Endothelial cell of umbilical vein (primary cell): ENCODE results near the gene FAM184B. TPM values are rescaled to one million over a fixed set of nuclear protein-coding genes. Genes with fewer than 3 reads are reported as not detected.

ENCODE experiments used
- BruUV-seq: library from RNA; stranded (reverse); fragments of 400-500 nt; replicated peaks from 2 replicates; lab custom pipeline; 2021; lab: Mats Ljungman, UMichigan
- CTCF ChIA-PET: fragments of 300-600, 350-600 bp; sonication (Branson Sonifier 250); formaldehyde crosslinking; loops from one replicate; lab custom pipeline; 2021; ENCODE audit warnings: antibody characterized with exemption, inconsistent platforms; lab: Charles Lee
- POLR2A ChIA-PET: fragments of 300-600, 350-600 bp; sonication (Branson Sonifier 250); formaldehyde crosslinking; loops from one replicate; lab custom pipeline; 2021; ENCODE audit warnings: antibody characterized with exemption, inconsistent platforms; lab: Charles Lee
- DNase-seq: peaks from one replicate; pipeline ENCODE4 v3.0.0-alpha.2; 2011; ENCODE audit warnings: low read depth, low spot score
- FAIRE-seq: peaks from 2 replicates; lab custom pipeline; 2011; peaks lifted over from hg19 to GRCh38; lab: Jason Lieb, UNC
- H2AFZ ChIP-seq: 2 replicates; pipeline ENCODE4 v1.6.0; 2012; ENCODE audit warnings: low read depth, low read length, control low read depth, inconsistent platforms
- H3K27ac ChIP-seq: 2 replicates; pipeline ENCODE4 v1.5.1; 2011; ENCODE audit warnings: low read depth, mild to moderate bottlenecking, control low read depth, low read length, moderate library complexity; ENCODE audit not compliant: insufficient read depth
- H3K27me3 ChIP-seq, 2 experiments: 2 replicates each; pipeline versions ENCODE4 v1.6.0 to v1.6.1; 2011; ENCODE audit warnings: low read length in 2 of 2, mixed read lengths in 1 of 2; ENCODE audit not compliant: control insufficient read depth in 2 of 2, insufficient read depth in 2 of 2
- H3K36me3 ChIP-seq, 2 experiments: 2 replicates in 1 of 2; 3 replicates in 1 of 2; pipeline ENCODE4 v1.5.1; 2011; ENCODE audit warnings: low read length in 2 of 2, mild to moderate bottlenecking in 1 of 2, moderate library complexity in 1 of 2; ENCODE audit not compliant: control insufficient read depth in 2 of 2, insufficient read depth in 2 of 2; ENCODE audit errors: extremely low read depth in 1 of 2
- H3K4me1 ChIP-seq: 3 replicates; pipeline ENCODE4 v1.5.1; 2011; ENCODE audit warnings: mild to moderate bottlenecking, low read length; ENCODE audit not compliant: control insufficient read depth, insufficient read depth; ENCODE audit errors: extremely low read depth
- H3K4me2 ChIP-seq: 2 replicates; pipeline ENCODE4 v1.6.1; 2011; ENCODE audit warnings: low read length, control low read depth, mixed read lengths; ENCODE audit not compliant: insufficient read depth
- H3K4me3 ChIP-seq, 3 experiments: fragments of 200-600 bp in 1 of 3; sonication (generic), shearing (Covaris generic) in 1 of 3; replicated peaks in 1 of 3; 2 replicates each; pipeline ENCODE4 v1.5.1; 2011 to 2016; ENCODE audit warnings: control low read depth in 3 of 3, low read length in 3 of 3, mild to moderate bottlenecking in 2 of 3, inconsistent platforms in 1 of 3, low read depth in 1 of 3, moderate library complexity in 1 of 3; ENCODE audit not compliant: insufficient read depth in 1 of 3
- H3K79me2 ChIP-seq: 2 replicates; pipeline ENCODE4 v1.6.0; 2012; ENCODE audit warnings: low read length, inconsistent platforms; ENCODE audit not compliant: control insufficient read depth, insufficient read depth
- H3K9ac ChIP-seq: replicated peaks from 2 replicates; pipeline ENCODE3; 2011; ENCODE audit warnings: low read length, control low read depth; ENCODE audit not compliant: insufficient read depth; ENCODE audit errors: extremely low read depth
- H3K9me1 ChIP-seq: replicated peaks from 3 replicates; pipeline ENCODE4 v1.6.0; 2011; ENCODE audit warnings: mild to moderate bottlenecking, low read length; ENCODE audit not compliant: control insufficient read depth, insufficient read depth; ENCODE audit errors: extremely low read depth
- H3K9me3 ChIP-seq: replicated peaks from 2 replicates; pipeline ENCODE4 v1.5.1; 2012; ENCODE audit warnings: low read length, inconsistent platforms; ENCODE audit not compliant: control insufficient read depth, insufficient read depth
- H4K20me1 ChIP-seq: replicated peaks from 2 replicates; pipeline ENCODE3; 2011; ENCODE audit warnings: mild to moderate bottlenecking, low read length; ENCODE audit not compliant: control insufficient read depth, insufficient read depth; ENCODE audit errors: extremely low read depth
- CTCF ChIP-seq, 2 donors: IDR thresholded peaks; 1 replicate in 1 of 2; 2 replicates in 1 of 2; pipeline ENCODE4 v1.5.1; 2011; ENCODE audit warnings: low read length in 2 of 2, mild to moderate bottlenecking in 2 of 2, moderate library complexity in 2 of 2, control low read depth in 1 of 2, inconsistent platforms in 1 of 2, low read depth in 1 of 2; ENCODE audit not compliant: insufficient read depth in 1 of 2; ENCODE audit errors: extremely low read depth in 1 of 2
- EZH2 ChIP-seq: IDR thresholded peaks from 2 replicates; pipeline ENCODE4 v1.6.1; 2012; ENCODE audit warnings: borderline replicate concordance, low read depth, mild to moderate bottlenecking, moderate library complexity, low read length, inconsistent platforms; ENCODE audit not compliant: severe bottlenecking
- FOS ChIP-seq: IDR thresholded peaks from 2 replicates; pipeline ENCODE4 v1.6.1; 2011; ENCODE audit warnings: mild to moderate bottlenecking, low read length, moderate library complexity, borderline replicate concordance; ENCODE audit not compliant: insufficient read depth
- GATA2 ChIP-seq: IDR thresholded peaks from 2 replicates; pipeline ENCODE4 v1.7.0; 2011; ENCODE audit warnings: low read depth, mild to moderate bottlenecking, moderate library complexity, mixed read lengths, low read length; ENCODE audit not compliant: insufficient read length, insufficient read depth
- JUN ChIP-seq: IDR thresholded peaks from 2 replicates; pipeline ENCODE4 v1.6.1; 2011; ENCODE audit warnings: borderline replicate concordance, low read depth; ENCODE audit not compliant: insufficient read length, insufficient read depth
- MAX ChIP-seq: IDR thresholded peaks from 2 replicates; pipeline ENCODE4 v1.6.1; 2011; ENCODE audit not compliant: insufficient read depth, insufficient read length
- MYC ChIP-seq: IDR thresholded peaks from one replicate; pipeline ENCODE4 v1.6.1; 2011; ENCODE audit warnings: mild to moderate bottlenecking, low read depth, low read length
- POLR2A ChIP-seq: IDR thresholded peaks from 2 replicates; pipeline ENCODE4 v1.6.1; 2012; ENCODE audit warnings: low read depth, mild to moderate bottlenecking, control low read depth, low read length
- POLR2AphosphoS5 ChIP-seq: IDR thresholded peaks from 2 replicates; pipeline ENCODE4 v1.6.1; 2012; ENCODE audit warnings: low read depth, mild to moderate bottlenecking, control low read depth, low read length, moderate library complexity; ENCODE audit not compliant: insufficient read depth
- dilution Hi-C: fragments of 300-500 bp; cut with MboI; formaldehyde crosslinking; loops from one replicate; pipeline ENCODE4 v1.15.0; 2019; ENCODE audit warnings: low sequenced_read_pairs; ENCODE audit not compliant: extremely low pct_ligation_motif_present
- intact Hi-C: fragments of 100-400 bp; cut with micrococcal nuclease; formaldehyde crosslinking; loops from one replicate; pipeline ENCODE4 v1.10.0; 2022
- polyA plus RNA-seq, 4 experiments: library from polyadenylated mRNA; depleted of rRNA in 3 of 4; stranded (reverse) in 3 of 4; unstranded in 1 of 4; fragments of >200 nt; gene quantifications; 2 replicates each; pipeline versions ENCODE4 v1.2.1 to v1.2.3, GENCODE V29; 2011 to 2012; ENCODE audit warnings: missing spikeins in 1 of 4
- total RNA-seq: library from RNA; stranded (reverse); gene quantifications from 2 replicates; pipeline ENCODE4 v1.2.3, GENCODE V29; 2021

Gene FAM184B
- total and polyA plus RNA-seq, 2 donors (not counting 3 experiments of a cell fraction or from before 2014, with no cell fraction given), result not detected

DNA sequence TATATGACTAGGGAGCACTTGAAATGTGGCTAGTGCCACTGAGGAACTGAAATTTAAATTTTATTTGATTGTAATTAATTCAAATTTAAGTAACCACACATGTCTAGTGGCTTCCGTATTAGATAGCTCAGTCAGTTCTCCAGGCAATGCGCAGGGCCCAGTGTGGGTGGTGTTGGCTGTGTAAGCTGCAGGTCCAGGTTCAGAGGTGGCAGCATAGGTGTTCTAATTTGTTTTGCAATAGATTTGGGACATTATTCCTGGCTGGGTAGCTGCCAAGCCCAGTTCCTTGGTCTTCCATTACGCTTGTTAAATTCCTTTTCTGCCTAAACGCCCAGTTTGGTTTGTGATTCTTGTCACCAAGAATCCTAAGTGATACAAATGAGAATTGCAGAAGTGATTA is 79.5 kb downstream of the FAM184B start:
- H3K4me1 ChIP-seq, result no peaks in the 10 kb centered on the region
- H3K4me2 ChIP-seq, result no peak overlapping the region
- no peaks in the 10 kb centered on the region for H4K20me1 ChIP-seq
- FAIRE-seq, result no peak
- no peaks in the 10 kb centered on the region for H3K9me1 ChIP-seq
- H3K27me3 ChIP-seq, result no peaks in the 10 kb centered on the region
- POLR2A ChIA-PET, result no interaction called here
- H3K27ac ChIP-seq, result no peak overlapping the region
- no peak for DNase-seq
- H3K79me2 ChIP-seq, result no peaks in the 10 kb centered on the region
- no peaks in the 10 kb centered on the region for H3K36me3 ChIP-seq
- TF ChIP-seq FOS (no peak), EZH2 (no peak), POLR2AphosphoS5 (no peak), POLR2A (no peak), GATA2 (no peak), CTCF (IDR thresholded peaks at IDR 0.05; ENCODE audit: extremely low read depth in 1 of 2, insufficient read depth in 1 of 2, low read depth in 1 of 2, low read length in 2 of 2) (no peak), MYC (no peak), JUN (no peak), MAX (no peak)
- intact Hi-C loops (no loop called here), dilution Hi-C loops (no loop called here)
- H3K4me3 ChIP-seq, result no peak overlapping the region
- BruUV-seq, result no TSS peak
- H2AFZ ChIP-seq, result no peak overlapping the region
- CTCF ChIA-PET, result no interaction called here
- H3K9me3 ChIP-seq, result no peaks in the 10 kb centered on the region
- H3K9ac ChIP-seq, result no peak overlapping the region
